Keratinocyte (primary cell): ENCODE results near the gene DNAJA4.

Source experiments
- EZH2 ChIP-seq: IDR thresholded peaks from one replicate; pipeline ENCODE4 v1.6.1; 2012; ENCODE audit warnings: inconsistent platforms, mild to moderate bottlenecking, low read length, moderate library complexity
- TF ChIP-seq, protein P1 (sequence below), 3 experiments: IDR thresholded peaks in 1 of 3; conservative IDR thresholded peaks in 1 of 3; optimal IDR thresholded peaks in 1 of 3; 2 replicates in 2 of 3; 3 replicates in 1 of 3; pipeline versions ENCODE3 to v1.5.1; 2011; ENCODE audit warnings: low read length in 3 of 3, mild to moderate bottlenecking in 3 of 3, moderate library complexity in 2 of 3, control low read depth in 1 of 3, inconsistent platforms in 1 of 3; ENCODE audit not compliant: insufficient read depth in 2 of 3; ENCODE audit errors: extremely low read depth in 1 of 3

DNA sequence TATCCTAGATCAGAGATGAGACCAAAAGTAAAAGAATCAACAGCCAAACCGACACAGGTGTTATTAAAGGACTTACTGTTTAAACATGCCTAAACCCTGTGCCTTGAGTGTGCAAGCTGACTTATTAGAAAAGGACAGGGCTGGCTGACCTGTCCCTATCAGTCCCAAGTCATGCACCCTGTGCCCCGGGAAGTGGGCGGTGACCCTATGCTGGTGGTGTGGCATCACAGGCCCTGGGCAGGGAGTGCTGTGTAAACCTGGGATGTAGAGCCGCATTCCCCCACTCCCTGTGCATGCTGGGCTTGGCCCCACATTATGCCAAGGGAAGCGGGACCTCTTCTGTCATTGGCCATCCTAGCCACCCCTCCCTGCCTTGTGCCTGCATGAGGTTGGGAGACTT, 10.6 kb downstream of the DNAJA4 start:
- TF ChIP-seq, protein P1, sequence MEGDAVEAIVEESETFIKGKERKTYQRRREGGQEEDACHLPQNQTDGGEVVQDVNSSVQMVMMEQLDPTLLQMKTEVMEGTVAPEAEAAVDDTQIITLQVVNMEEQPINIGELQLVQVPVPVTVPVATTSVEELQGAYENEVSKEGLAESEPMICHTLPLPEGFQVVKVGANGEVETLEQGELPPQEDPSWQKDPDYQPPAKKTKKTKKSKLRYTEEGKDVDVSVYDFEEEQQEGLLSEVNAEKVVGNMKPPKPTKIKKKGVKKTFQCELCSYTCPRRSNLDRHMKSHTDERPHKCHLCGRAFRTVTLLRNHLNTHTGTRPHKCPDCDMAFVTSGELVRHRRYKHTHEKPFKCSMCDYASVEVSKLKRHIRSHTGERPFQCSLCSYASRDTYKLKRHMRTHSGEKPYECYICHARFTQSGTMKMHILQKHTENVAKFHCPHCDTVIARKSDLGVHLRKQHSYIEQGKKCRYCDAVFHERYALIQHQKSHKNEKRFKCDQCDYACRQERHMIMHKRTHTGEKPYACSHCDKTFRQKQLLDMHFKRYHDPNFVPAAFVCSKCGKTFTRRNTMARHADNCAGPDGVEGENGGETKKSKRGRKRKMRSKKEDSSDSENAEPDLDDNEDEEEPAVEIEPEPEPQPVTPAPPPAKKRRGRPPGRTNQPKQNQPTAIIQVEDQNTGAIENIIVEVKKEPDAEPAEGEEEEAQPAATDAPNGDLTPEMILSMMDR (optimal IDR thresholded peaks at IDR 0.05 in 1 of 3, IDR thresholded peaks at IDR 0.05 in 1 of 3, conservative IDR thresholded peaks at IDR 0.05 in 1 of 3; ENCODE audit: extremely low read depth in 1 of 3, insufficient read depth in 2 of 3, low read length in 3 of 3) = no peak
- no peak for TF ChIP-seq EZH2
